CD4-positive, alpha-beta T cell treated with Interleukin-15 for 1 hour (primary cell): ENCODE measurements around the gene FEM1B.

Source experiments
- DNase-seq: peaks from one replicate; pipeline ENCODE4 v3.0.0-alpha.2; 2020

The FEM1B gene

GRCh38 chr15:68286256-68286655 lies 8.7 kb downstream of the FEM1B start:
- no peak for DNase-seq

- no peak for DNase-seq
These were observed 11.5 kb downstream of the FEM1B start for GRCh38 chr15:68289057-68289456.

- DNase-seq: no peak
These were observed 12.2 kb downstream of the FEM1B start for GRCh38 chr15:68289621-68290352.

GRCh38 chr15:68290715-68291114 lies 13.2 kb downstream of the FEM1B start:
- no peak for DNase-seq

GRCh38 chr15:68292157-68292781 lies 14.7 kb downstream of the FEM1B start:
- no peak for DNase-seq

GRCh38 chr15:68292967-68293366 lies 15.4 kb downstream of the FEM1B start:
- no peak for DNase-seq

- DNase-seq: no peak
These were observed 17.7 kb downstream of the FEM1B start for GRCh38 chr15:68295014-68295805.

- no peak for DNase-seq
These were observed 20.8 kb downstream of the FEM1B start for GRCh38 chr15:68298336-68298735.

GRCh38 chr15:68298882-68299381 lies 21.4 kb downstream of the FEM1B start:
- no peak for DNase-seq

GRCh38 chr15:68299436-68299835 lies 21.9 kb downstream of the FEM1B start:
- no peak for DNase-seq

- DNase-seq: no peak
These were observed 22.8 kb downstream of the FEM1B start for GRCh38 chr15:68300115-68300940.

- no peak for DNase-seq
These were observed 23.8 kb downstream of the FEM1B start for GRCh38 chr15:68301301-68301700.

GRCh38 chr15:68302729-68303128 lies 25.2 kb downstream of the FEM1B start:
- no peak for DNase-seq

GRCh38 chr15:68303134-68303533 lies 25.6 kb downstream of the FEM1B start:
- DNase-seq: no peak

- no peak for DNase-seq
These were observed 26.3 kb downstream of the FEM1B start for GRCh38 chr15:68303560-68304436.

GRCh38 chr15:68304589-68305337 lies 27.2 kb downstream of the FEM1B start:
- DNase-seq: no peak

GRCh38 chr15:68305420-68305871 lies 27.9 kb downstream of the FEM1B start:
- no peak for DNase-seq

- DNase-seq: no peak
These were observed 29.8 kb downstream of the FEM1B start for GRCh38 chr15:68307131-68307928.

GRCh38 chr15:68309024-68309423 lies 31.5 kb downstream of the FEM1B start:
- DNase-seq: no peak
